NOMO-1 treated with dmso at 0.1 percent for 144 hours (cell line): ENCODE measurements around the gene PDSS2.
"Not testable (repeated sequence)": the region's sequence is repeated elsewhere in the genome, so short reads cannot be mapped to it uniquely, and the experiment has no call there.

Experiments used
- DNase-seq: peaks from one replicate; lab custom pipeline; 2025; ENCODE audit not compliant: unreplicated experiment; lab: John Stamatoyannopoulos, UW

PDSS2 gene

GRCh38 chr6:107459283-107460082 lies at the start of gene PDSS2:
Gene PDSS2 (minus strand): TSS chr6:107459564. CDS start chr6:107459285, 279 bp downstream.
- peak; percentile 96 for DNase-seq

- DNase-seq, result no peak
Observed at GRCh38 chr6:107506145-107506544, 46.8 kb upstream of the PDSS2 start.

GRCh38 chr6:107504270-107505026 lies 45.1 kb upstream of the PDSS2 start:
- no peak for DNase-seq

GRCh38 chr6:107496892-107497684 lies 37.7 kb upstream of the PDSS2 start:
- no peak for DNase-seq

GRCh38 chr6:107495971-107496370 lies 36.6 kb upstream of the PDSS2 start:
- DNase-seq, result no peak

GRCh38 chr6:107495196-107495643 lies 35.9 kb upstream of the PDSS2 start:
- no peak for DNase-seq

GRCh38 chr6:107493158-107494057 lies 34.0 kb upstream of the PDSS2 start:
- no peak for DNase-seq

- DNase-seq, result no peak
Observed at GRCh38 chr6:107491760-107492660, 32.6 kb upstream of the PDSS2 start.

GRCh38 chr6:107491138-107491609 lies 31.8 kb upstream of the PDSS2 start:
- DNase-seq, result no peak

- no peak for DNase-seq
Observed at GRCh38 chr6:107490566-107491137, 31.3 kb upstream of the PDSS2 start.

GRCh38 chr6:107489636-107490565 lies 30.5 kb upstream of the PDSS2 start, which contains the start of gene SOBP:
Gene SOBP (plus strand): TSS chr6:107490117. CDS start chr6:107490617, 500 bp downstream.
- DNase-seq, result no peak

GRCh38 chr6:107488875-107489635 lies 29.7 kb upstream of the PDSS2 start:
- no peak for DNase-seq

- DNase-seq, result no peak
Observed at GRCh38 chr6:107488174-107488874, 29.0 kb upstream of the PDSS2 start.

- no peak for DNase-seq
Observed at GRCh38 chr6:107485157-107485556, 25.8 kb upstream of the PDSS2 start.

- DNase-seq, result no peak
Observed at GRCh38 chr6:107479089-107479690, 19.8 kb upstream of the PDSS2 start.

GRCh38 chr6:107475826-107476225 lies 16.5 kb upstream of the PDSS2 start:
- DNase-seq, result not testable (repeated sequence)
